Vagina (tissue), 2 donors: ENCODE results near the gene ACADVL. TPM values are rescaled to one million over a fixed set of nuclear protein-coding genes. Genes with fewer than 3 reads are reported as not detected.

Experiments used
- DNase-seq, 2 donors: peaks; one replicate each; pipeline ENCODE4 v3.0.0-alpha.2; 2017; ENCODE audit errors: extremely low spot score in 2 of 2
- H3K27ac ChIP-seq: fragments of 200-600 bp; sonication (generic); one replicate; pipeline ENCODE4 v1.5.1; 2019
- H3K27me3 ChIP-seq: fragments of 200-600 bp; sonication (generic); one replicate; pipeline ENCODE4 v1.5.1; 2019
- H3K36me3 ChIP-seq, 2 donors: fragments of 200-600 bp; sonication (generic); one replicate each; pipeline ENCODE4 v1.5.1; 2017 to 2019
- H3K4me1 ChIP-seq: fragments of 200-600 bp; sonication (generic); one replicate; pipeline ENCODE4 v1.5.1; 2019
- H3K4me3 ChIP-seq, 2 donors: fragments of 200-600 bp; sonication (generic); 1 replicate in 1 of 2; 2 replicates in 1 of 2; pipeline ENCODE4 v1.5.1; 2016 to 2019
- H3K9me3 ChIP-seq: fragments of 200-600 bp; sonication (generic); one replicate; pipeline ENCODE4 v1.5.1; 2019
- CTCF ChIP-seq, 3 experiments: fragments of 450-650 bp in 2 of 3; fragments of 200-600 bp in 1 of 3; sonication (generic) in 1 of 3; IDR thresholded peaks; one replicate each; pipeline ENCODE4 v1.5.1; 2017 to 2019; ENCODE audit warnings: antibody characterized with exemption in 3 of 3, mild to moderate bottlenecking in 2 of 3, moderate library complexity in 2 of 3
- POLR2A ChIP-seq, 2 donors: fragments of 450-650 bp; IDR thresholded peaks; one replicate each; pipeline ENCODE4 v1.6.1; 2017; ENCODE audit warnings: antibody characterized with exemption in 2 of 2, mild to moderate bottlenecking in 2 of 2, moderate library complexity in 2 of 2
- POLR2AphosphoS5 ChIP-seq, 2 donors: sonication (generic); formaldehyde crosslinking; IDR thresholded peaks; one replicate each; pipeline ENCODE4 v1.9.0; 2017; ENCODE audit warnings: antibody characterized with exemption in 2 of 2, mild to moderate bottlenecking in 2 of 2, low read depth in 1 of 2; ENCODE audit not compliant: insufficient read depth in 1 of 2
- intact Hi-C: fragments of 100-400 bp; cut with DNase I; formaldehyde crosslinking; loops from one replicate; pipeline ENCODE4 v1.15.1; 2023
- total RNA-seq: library from RNA; depleted of rRNA; stranded (reverse); fragments of >200 nt; gene quantifications from one replicate; pipeline ENCODE4 v1.2.3, GENCODE V29; 2016

Gene ACADVL
- total RNA-seq, 1 donor from 2014 or later: 957 TPM

DNA sequence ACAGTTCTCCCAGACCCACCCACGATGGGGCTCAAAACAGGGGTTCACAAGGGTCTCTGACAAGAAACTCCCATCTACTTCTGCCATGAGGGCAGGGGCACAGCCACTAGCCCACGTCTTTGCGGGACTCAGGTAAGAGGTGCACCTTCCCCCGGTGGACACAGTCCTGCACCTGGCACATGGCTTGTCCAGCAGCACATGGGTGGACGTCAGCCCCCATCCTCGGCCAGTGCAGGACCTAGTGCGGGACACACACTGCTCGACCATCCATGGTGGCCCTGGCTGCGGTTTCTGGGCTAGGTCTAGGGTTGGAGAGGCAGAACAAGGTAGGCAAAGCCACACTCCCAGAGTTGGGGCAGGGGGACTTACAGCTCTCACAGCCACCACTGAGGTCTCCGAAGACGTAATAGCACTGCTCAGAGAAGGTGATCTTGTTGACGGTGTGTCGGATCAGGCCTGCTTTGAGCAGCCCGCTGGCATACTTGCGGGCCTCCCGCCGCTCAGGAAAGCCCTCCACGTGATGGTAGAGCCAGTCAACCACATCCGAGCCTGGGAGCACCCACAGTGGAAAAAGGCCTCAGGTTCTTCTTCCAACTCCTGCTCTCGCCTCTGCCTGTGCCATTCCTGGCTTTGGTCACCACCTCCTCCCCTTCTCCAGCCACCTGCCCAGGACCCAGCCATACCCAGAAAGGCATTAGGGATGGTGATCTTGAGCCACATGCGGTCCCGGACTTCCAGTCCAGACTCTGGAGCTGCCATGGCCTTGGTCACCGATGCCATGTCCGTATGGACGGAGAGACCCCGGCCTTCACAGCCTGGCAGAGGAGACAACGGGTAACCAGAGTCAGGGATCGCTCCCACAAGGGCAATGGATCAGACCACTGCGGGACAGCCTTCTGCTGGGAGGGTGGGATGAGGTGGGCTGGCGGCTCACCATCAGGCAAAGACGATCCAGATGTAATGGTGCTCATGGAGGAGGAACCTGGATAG, 7.3 kb downstream of the ACADVL start:
- intact Hi-C loops: no loop called here
- Histone ChIP-seq H3K9me3 (no peaks in the 10 kb centered on the region), H3K36me3 (peaks cover 0 to 74% of the 10 kb centered on the region in 2 donors), H3K27me3 (no peaks in the 10 kb centered on the region), H3K27ac (peak overlapping the region; percentile 80), H3K4me1 (peaks cover 40% of the 10 kb centered on the region), H3K4me3 (no peak overlapping the region)
- TF ChIP-seq POLR2AphosphoS5 (IDR thresholded peaks at IDR 0.05; ENCODE audit: insufficient read depth in 1 of 2, low read depth in 1 of 2): no peak
- no peak for TF ChIP-seq POLR2A (IDR thresholded peaks at IDR 0.05)
- TF ChIP-seq CTCF (IDR thresholded peaks at IDR 0.05): no peak
- no peak for DNase-seq

GRCh38 chr17:7228920-7229319, 9.2 kb downstream of the ACADVL start:
- Histone ChIP-seq H3K36me3 (peaks cover 0 to 59% of the 10 kb centered on the region in 2 donors), H3K4me1 (peaks cover 50% of the 10 kb centered on the region), H3K27me3 (no peaks in the 10 kb centered on the region), H3K4me3 (no peak overlapping the region), H3K9me3 (no peaks in the 10 kb centered on the region), H3K27ac (peak overlapping the region; percentile 64)
- intact Hi-C loops: no loop called here
- TF ChIP-seq CTCF (IDR thresholded peaks at IDR 0.05) (no peak), POLR2A (IDR thresholded peaks at IDR 0.05) (no peak), POLR2AphosphoS5 (IDR thresholded peaks at IDR 0.05; ENCODE audit: insufficient read depth in 1 of 2, low read depth in 1 of 2) (no peak)
- no peak for DNase-seq

- no peak for DNase-seq
- TF ChIP-seq CTCF (IDR thresholded peaks at IDR 0.05) (no peak), POLR2AphosphoS5 (IDR thresholded peaks at IDR 0.05; ENCODE audit: insufficient read depth in 1 of 2, low read depth in 1 of 2) (no peak), POLR2A (IDR thresholded peaks at IDR 0.05) (no peak)
- H3K9me3 ChIP-seq: no peaks in the 10 kb centered on the region
- H3K4me3 ChIP-seq: no peak overlapping the region
- no peaks in the 10 kb centered on the region for H3K27me3 ChIP-seq
- intact Hi-C loops: no loop called here
- H3K4me1 ChIP-seq: peaks cover 50% of the 10 kb centered on the region
- H3K27ac ChIP-seq: peak overlapping the region; percentile 64
- peaks cover 0 to 53% of the 10 kb centered on the region in 2 donors for H3K36me3 ChIP-seq
These were observed 9.8 kb downstream of the ACADVL start for GRCh38 chr17:7229504-7229903.

GRCh38 chr17:7232114-7232513, 12.4 kb downstream of the ACADVL start:
- H3K4me3 ChIP-seq: peak overlapping the region in 1 of 2 donors; percentile 95
- H3K36me3 ChIP-seq: peaks cover 0 to 45% of the 10 kb centered on the region in 2 donors
- H3K27ac ChIP-seq: no peak overlapping the region
- no peak for DNase-seq
- peaks cover 72% of the 10 kb centered on the region for H3K4me1 ChIP-seq
- no peaks in the 10 kb centered on the region for H3K9me3 ChIP-seq
- intact Hi-C loops: no loop called here
- TF ChIP-seq POLR2A (IDR thresholded peaks at IDR 0.05) (no peak), POLR2AphosphoS5 (IDR thresholded peaks at IDR 0.05; ENCODE audit: insufficient read depth in 1 of 2, low read depth in 1 of 2) (no peak), CTCF (IDR thresholded peaks at IDR 0.05) (no peak)
- no peaks in the 10 kb centered on the region for H3K27me3 ChIP-seq

GRCh38 chr17:7233701-7234082, 14.0 kb downstream of the ACADVL start:
- Histone ChIP-seq H3K27ac (peak overlapping the region; percentile 93), H3K27me3 (no peaks in the 10 kb centered on the region), H3K4me3 (peak overlapping the region; percentile 91 to 95), H3K36me3 (peaks cover 0 to 31% of the 10 kb centered on the region in 2 donors), H3K4me1 (peaks cover 66% of the 10 kb centered on the region), H3K9me3 (no peaks in the 10 kb centered on the region)
- DNase-seq: no peak
- TF ChIP-seq POLR2AphosphoS5 (IDR thresholded peaks at IDR 0.05; ENCODE audit: insufficient read depth in 1 of 2, low read depth in 1 of 2) (no peak), CTCF (IDR thresholded peaks at IDR 0.05) (no peak), POLR2A (IDR thresholded peaks at IDR 0.05) (no peak)
- intact Hi-C loops: no loop called here
